Measurements from ENCODE around the gene PAK2. TPM values are rescaled to one million over a fixed set of nuclear protein-coding genes. Genes with fewer than 3 reads are reported as not detected.
"Not testable (repeated sequence)": the region's sequence is repeated elsewhere in the genome, so short reads cannot be mapped to it uniquely, and the experiment has no call there.

PAK2 gene
- total and polyA plus RNA-seq, 12 donors = 15.3 to 62.0 (median 46.8) TPM

DNA sequence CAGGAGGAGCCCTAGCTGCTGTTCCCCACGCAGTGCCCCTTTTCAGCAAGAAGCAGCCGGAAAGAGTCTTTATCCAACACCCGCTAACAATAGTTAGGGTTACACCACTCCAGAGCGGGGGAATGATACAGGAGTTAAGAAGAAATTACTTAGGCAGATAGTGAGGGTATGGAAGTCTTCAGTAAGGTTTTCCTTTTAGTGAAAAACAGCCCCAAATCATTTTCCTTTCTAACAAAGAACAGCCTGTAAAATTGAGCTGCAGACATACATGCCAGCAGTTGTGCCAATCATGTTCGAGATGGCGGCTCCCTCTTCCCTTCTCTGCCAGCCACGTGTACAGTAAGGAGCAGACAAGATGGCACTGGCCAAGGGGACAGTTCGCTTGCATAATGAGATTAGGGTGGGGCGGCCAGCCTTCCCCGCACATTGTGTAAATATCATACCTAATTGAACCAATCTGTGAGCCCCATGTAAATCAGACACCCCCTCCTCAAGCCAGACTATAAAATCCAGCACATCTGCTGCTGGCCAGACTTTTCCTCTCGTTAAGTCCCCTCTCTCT lies 109.6 kb downstream of the PAK2 start:
- intact Hi-C loops (cut with DNase I) = loop anchor here in 1 of 2 donors (10.0 kb wide), 1 partner anchor 116 kb away; the partner anchor contains the start of gene PIGZ
- WGBS, 4 donors = 74 to 84% (median 80%) methylated on average over 11 of the region's 11 CpGs
- Histone ChIP-seq H3K4me3 (no peak overlapping the region), H3K36me3 (replicated peaks in 1 of 2) (no peaks in the 10 kb centered on the region), H3K27me3 (no peaks in the 10 kb centered on the region), H3K4me1 (replicated peaks in 1 of 2) (no peaks in the 10 kb centered on the region), H3K9me3 (replicated peaks in 1 of 3) (no peaks in the 10 kb centered on the region), H3K27ac (no peak overlapping the region)
- TF ChIP-seq CTCF (IDR thresholded peaks at IDR 0.05) (no peak), POLR2A (IDR thresholded peaks at IDR 0.05) (no peak)
- no peak for DNase-seq

GRCh38 chr3:196863000-196863399 lies 123.3 kb downstream of the PAK2 start:
- intact Hi-C loops (cut with DNase I); H3K4me3 ChIP-seq; H3K9me3 ChIP-seq (replicated peaks in 1 of 3); H3K27me3 ChIP-seq; H3K4me1 ChIP-seq (replicated peaks in 1 of 2); H3K27ac ChIP-seq; DNase-seq; H3K36me3 ChIP-seq (replicated peaks in 1 of 2): not testable (repeated sequence)
- 83 to 95% (median 90%) methylated on average over 7 to 8 of the region's 8 CpGs for WGBS, 4 donors

DNA sequence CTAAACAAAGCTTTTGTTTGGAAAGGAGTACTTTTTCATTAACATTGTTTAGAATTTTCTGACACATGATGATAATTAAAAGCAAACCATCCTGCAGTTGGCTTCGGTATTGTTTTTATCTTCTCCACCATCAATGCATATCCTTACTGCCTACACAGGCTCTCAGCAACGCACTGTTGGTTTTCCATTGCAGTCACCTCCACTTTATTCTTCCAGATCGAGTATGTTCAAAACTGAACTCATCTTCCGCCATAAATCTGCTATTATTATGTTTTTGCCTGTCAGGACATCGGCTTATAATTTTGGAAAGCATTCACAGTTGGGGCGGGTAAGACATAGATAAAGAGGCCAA lies 127.5 kb downstream of the PAK2 start:
- H3K9me3 ChIP-seq (replicated peaks in 1 of 3) = no peaks in the 10 kb centered on the region
- no peaks in the 10 kb centered on the region for H3K36me3 ChIP-seq (replicated peaks in 1 of 2)
- intact Hi-C loops (cut with DNase I) = no loop called here
- no peaks in the 10 kb centered on the region for H3K27me3 ChIP-seq
- H3K27ac ChIP-seq = peak overlapping the region; percentile 80 to 99 (median 97)
- 29 to 35% (median 33%) methylated on average over 6 of the region's 6 CpGs for WGBS, 4 donors
- H3K4me3 ChIP-seq = peak overlapping the region in 2 of 4 donors; percentile 95 to 100
- TF ChIP-seq POLR2A (IDR thresholded peaks at IDR 0.05) (no peak), CTCF (IDR thresholded peaks at IDR 0.05) (no peak)
- peaks cover 9 to 22% of the 10 kb centered on the region in 2 donors for H3K4me1 ChIP-seq (replicated peaks in 1 of 2)
- no peak for DNase-seq

DNA sequence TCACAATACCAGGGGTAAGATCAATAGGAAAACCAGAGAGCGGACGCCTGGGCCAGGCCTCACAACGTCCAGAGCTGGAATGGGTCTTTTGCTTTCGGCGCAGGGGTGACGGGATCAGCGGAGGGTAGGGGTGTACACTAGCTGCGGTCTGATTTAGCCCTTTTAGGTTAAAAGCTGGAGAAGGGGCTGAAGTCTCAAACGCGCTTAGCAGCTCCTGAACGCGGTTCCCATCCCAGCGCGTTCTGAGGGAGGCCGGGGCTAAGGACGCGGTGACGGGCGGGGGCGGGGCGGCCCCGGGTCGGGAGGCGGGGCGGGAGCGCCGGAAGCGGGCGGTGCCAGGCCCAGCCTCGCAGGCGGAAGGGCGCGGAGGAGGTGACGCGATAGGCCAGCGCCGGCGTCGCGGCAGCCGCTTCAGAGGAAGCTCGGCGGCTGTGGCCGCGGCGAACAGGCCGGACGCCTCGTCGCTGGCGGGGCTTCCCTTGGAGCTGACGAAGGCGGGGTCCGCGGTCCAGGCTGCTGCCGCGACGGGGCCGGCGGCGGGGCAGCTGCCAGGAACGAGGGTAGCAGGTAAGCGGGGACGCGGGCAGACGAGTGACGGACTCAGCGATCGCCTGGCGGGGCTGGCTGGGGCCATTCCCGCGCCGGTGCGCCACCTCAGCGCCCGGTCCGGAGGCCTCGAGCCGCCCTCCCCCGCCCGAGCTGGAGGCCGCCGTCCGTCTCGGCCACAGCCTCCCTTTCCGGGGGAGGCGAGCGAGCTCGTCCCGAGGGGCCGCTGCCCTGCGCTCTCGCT lies 128.0 kb downstream of the PAK2 start, which contains the start of gene SENP5:
Gene SENP5, plus strand, starts transcription at position 414 of the 790 bp plus-strand sequence. CDS start 17,262 bp downstream, outside the sequence.
- Histone ChIP-seq H3K9me3 (replicated peaks in 1 of 3) (no peaks in the 10 kb centered on the region), H3K4me1 (replicated peaks in 1 of 2) (peaks cover 9 to 22% of the 10 kb centered on the region in 2 donors), H3K27ac (peak within 1 kb of the TSS; percentile 80 to 99 (median 97)), H3K27me3 (no peaks in the 10 kb centered on the region), H3K4me3 (peak within 1 kb of the TSS; percentile 75 to 100 (median 94)), H3K36me3 (replicated peaks in 1 of 2) (no peaks in the 10 kb centered on the region)
- peak; percentile 89 to 94 (median 91) for DNase-seq
- TF ChIP-seq POLR2A (IDR thresholded peaks at IDR 0.05) = peak; percentile 97
- TF ChIP-seq CTCF (IDR thresholded peaks at IDR 0.05) = no peak
- WGBS, 4 donors = 1 to 2% (median 2%) methylated on average over 16 to 93 of the region's 93 CpGs
- intact Hi-C loops (cut with DNase I) = no loop called here
